ENCODE measurements around the gene DHRS4L2.
"Not testable (repeated sequence)": the region's sequence is repeated elsewhere in the genome, so short reads cannot be mapped to it uniquely, and the experiment has no call there.

DNA sequence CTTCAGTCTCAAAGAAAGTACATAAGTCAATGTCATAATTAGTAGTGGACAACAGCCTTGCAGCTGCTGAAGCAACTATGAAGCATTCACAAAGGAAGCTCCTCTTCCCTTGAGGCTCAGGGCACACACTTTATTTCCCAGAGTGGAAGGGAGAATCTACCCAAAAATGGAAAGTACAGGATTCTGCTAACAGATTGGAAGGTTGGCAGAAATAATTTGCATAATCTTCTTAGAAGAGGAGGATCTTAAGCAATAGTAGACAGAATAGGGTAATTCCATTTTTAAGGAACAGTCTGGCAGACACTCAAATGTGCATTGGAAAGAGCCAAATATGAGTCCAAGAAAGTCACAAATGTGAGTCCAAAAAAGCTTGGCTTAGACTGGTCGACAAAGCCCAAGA lies 2.2 kb downstream of the DHRS4L2 start:
- TF ChIP-seq, protein P1, sequence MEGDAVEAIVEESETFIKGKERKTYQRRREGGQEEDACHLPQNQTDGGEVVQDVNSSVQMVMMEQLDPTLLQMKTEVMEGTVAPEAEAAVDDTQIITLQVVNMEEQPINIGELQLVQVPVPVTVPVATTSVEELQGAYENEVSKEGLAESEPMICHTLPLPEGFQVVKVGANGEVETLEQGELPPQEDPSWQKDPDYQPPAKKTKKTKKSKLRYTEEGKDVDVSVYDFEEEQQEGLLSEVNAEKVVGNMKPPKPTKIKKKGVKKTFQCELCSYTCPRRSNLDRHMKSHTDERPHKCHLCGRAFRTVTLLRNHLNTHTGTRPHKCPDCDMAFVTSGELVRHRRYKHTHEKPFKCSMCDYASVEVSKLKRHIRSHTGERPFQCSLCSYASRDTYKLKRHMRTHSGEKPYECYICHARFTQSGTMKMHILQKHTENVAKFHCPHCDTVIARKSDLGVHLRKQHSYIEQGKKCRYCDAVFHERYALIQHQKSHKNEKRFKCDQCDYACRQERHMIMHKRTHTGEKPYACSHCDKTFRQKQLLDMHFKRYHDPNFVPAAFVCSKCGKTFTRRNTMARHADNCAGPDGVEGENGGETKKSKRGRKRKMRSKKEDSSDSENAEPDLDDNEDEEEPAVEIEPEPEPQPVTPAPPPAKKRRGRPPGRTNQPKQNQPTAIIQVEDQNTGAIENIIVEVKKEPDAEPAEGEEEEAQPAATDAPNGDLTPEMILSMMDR (IDR thresholded peaks at IDR 0.05; ENCODE audit: low read depth, low read length, missing input control): not testable (repeated sequence)
- not testable (repeated sequence) for TF ChIP-seq TAF1 (conservative IDR thresholded peaks at IDR 0.05); JUND (IDR thresholded peaks at IDR 0.05); RAD21 (IDR thresholded peaks at IDR 0.05); REST (IDR thresholded peaks at IDR 0.05)
